Measurements from ENCODE around the gene KAZALD1. TPM values are rescaled to one million over a fixed set of nuclear protein-coding genes. Genes with fewer than 3 reads are reported as not detected.

Gene KAZALD1
- total and polyA plus RNA-seq, 2 donors (not counting 1 experiment from before 2014, with no cell fraction given), result 0.34 to 0.37 TPM

DNA sequence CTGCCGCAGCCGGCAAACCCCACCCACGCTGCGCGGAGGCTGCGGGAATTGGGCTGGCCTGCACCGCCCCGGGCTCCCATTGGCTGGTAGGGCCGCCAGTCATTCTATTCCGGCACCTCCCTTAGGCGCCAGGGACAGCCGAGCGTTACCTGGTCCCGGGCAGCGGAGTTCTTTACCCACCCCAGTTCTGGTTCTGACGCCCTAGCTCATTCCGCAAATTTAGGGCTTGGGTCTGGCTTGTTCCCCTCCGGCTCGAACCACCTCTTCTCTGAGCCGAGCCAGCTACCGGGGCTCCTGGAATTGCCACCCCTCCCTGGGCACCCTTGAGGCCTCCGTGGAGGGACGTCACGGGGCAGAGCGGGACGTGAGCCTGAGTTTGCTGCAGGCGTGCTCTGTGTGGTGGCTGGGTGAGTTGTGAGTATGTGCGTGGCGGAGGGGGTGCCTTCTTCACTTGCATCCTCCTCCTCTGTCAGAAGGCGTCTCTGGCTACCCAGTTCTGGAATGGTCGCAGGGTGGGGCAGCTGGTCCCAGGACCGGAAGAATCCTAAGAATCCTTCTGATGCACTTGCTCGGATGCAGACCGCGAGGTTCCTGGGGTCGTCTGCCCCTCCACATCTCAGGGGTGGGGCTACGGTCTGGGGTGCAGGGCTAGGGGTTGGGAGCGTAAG, 30.5 kb upstream of the KAZALD1 start, which contains the start of the genes PDZD7 and SFXN3:
Gene PDZD7 (minus strand): TSS at position 2 of the 668 bp plus-strand sequence. CDS start 910 bp downstream, outside the sequence.
Gene SFXN3 (plus strand): TSS at position 107 of the 668 bp plus-strand sequence. CDS start 3,461 bp downstream, outside the sequence.
- ChIA-PET POLR2A (interaction anchor here (0.7 to 2.1 kb wide), 7 partner anchors 11 to 43 kb away, joined by 3 to 13 read pairs (median 6); partner anchors contain the start of gene KAZALD1), CTCF (interaction anchor here (0.8 to 6.4 kb wide), 12 partner anchors 10 to 111 kb away, joined by 3 to 72 read pairs (median 7); partner anchors contain the start of gene KAZALD1)
- peaks cover 19% of the 10 kb centered on the region for H3K4me1 Mint-ChIP-seq
- H3K36me3 ChIP-seq (replicated peaks in 1 of 2; ENCODE audit: control extremely low read depth in 1 of 2, control insufficient read depth in 1 of 2, extremely low read depth in 1 of 2, insufficient read depth in 2 of 2, low read length in 1 of 2), result no peaks in the 10 kb centered on the region
- H3K27me3 Mint-ChIP-seq, result peaks cover 15% of the 10 kb centered on the region
- no peaks in the 10 kb centered on the region for H3K9me3 Mint-ChIP-seq (ENCODE audit: insufficient read depth)
- H3K9ac ChIP-seq (ENCODE audit: low read length), result peak within 1 kb of the TSS; percentile 78
- peaks cover 14 to 26% of the 10 kb centered on the region in 2 donors for H3K4me1 ChIP-seq (ENCODE audit: control insufficient read depth in 2 of 2, insufficient read depth in 2 of 2, low read length in 2 of 2)
- peak within 1 kb of the TSS; percentile 26 to 96 (median 79) for H3K4me3 ChIP-seq (ENCODE audit: control extremely low read depth in 1 of 5, extremely low read depth in 1 of 5, insufficient read depth in 1 of 5, low read depth in 2 of 5, low read length in 4 of 5)
- peak within 1 kb of the TSS; percentile 63 to 65 for H3K27ac ChIP-seq (ENCODE audit: low read length in 2 of 2)
- TF ChIP-seq, protein P1, sequence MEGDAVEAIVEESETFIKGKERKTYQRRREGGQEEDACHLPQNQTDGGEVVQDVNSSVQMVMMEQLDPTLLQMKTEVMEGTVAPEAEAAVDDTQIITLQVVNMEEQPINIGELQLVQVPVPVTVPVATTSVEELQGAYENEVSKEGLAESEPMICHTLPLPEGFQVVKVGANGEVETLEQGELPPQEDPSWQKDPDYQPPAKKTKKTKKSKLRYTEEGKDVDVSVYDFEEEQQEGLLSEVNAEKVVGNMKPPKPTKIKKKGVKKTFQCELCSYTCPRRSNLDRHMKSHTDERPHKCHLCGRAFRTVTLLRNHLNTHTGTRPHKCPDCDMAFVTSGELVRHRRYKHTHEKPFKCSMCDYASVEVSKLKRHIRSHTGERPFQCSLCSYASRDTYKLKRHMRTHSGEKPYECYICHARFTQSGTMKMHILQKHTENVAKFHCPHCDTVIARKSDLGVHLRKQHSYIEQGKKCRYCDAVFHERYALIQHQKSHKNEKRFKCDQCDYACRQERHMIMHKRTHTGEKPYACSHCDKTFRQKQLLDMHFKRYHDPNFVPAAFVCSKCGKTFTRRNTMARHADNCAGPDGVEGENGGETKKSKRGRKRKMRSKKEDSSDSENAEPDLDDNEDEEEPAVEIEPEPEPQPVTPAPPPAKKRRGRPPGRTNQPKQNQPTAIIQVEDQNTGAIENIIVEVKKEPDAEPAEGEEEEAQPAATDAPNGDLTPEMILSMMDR (IDR thresholded peaks at IDR 0.05), result no peak
- no peak for TF ChIP-seq EZH2 (IDR thresholded peaks at IDR 0.05; ENCODE audit: borderline replicate concordance, insufficient read depth, low read depth, low read length, poor library complexity, severe bottlenecking)
- peak within 1 kb of the TSS; percentile 88 for H3K4me3 Mint-ChIP-seq
- peak within 1 kb of the TSS; percentile 90 for H3K27ac Mint-ChIP-seq
- peak within 1 kb of the TSS; percentile 92 for H3K4me2 ChIP-seq (replicated peaks; ENCODE audit: low read depth, low read length, poor library complexity, severe bottlenecking)
- peak; percentile 89 for ATAC-seq (ENCODE audit: low read depth)
- peaks cover 0 to 29% (median 13%) of the 10 kb centered on the region in 4 experiments for H3K27me3 ChIP-seq (replicated peaks in 1 of 4; ENCODE audit: control extremely low read depth in 1 of 4, control insufficient read depth in 3 of 4, insufficient read depth in 4 of 4, low read length in 3 of 4)
- intact Hi-C loops (cut with micrococcal nuclease), result loop anchor here (1.0 to 2.0 kb wide), 2 partner anchors 18 to 32 kb away; partner anchors contain the start of gene LZTS2
- peaks cover 0 to 2% (median 0%) of the 10 kb centered on the region in 3 donors for H3K9me3 ChIP-seq (ENCODE audit: control extremely low read depth in 1 of 3, control insufficient read depth in 2 of 3, insufficient read depth in 1 of 3, low read length in 2 of 3)
- H3K79me2 ChIP-seq (ENCODE audit: control insufficient read depth, insufficient read depth, low read length), result no peaks in the 10 kb centered on the region
- peak; percentile 95 for DNase-seq
- H2AFZ ChIP-seq (ENCODE audit: insufficient read depth, low read depth, low read length, poor library complexity, severe bottlenecking), result peak within 1 kb of the TSS; percentile 77
- H4K20me1 ChIP-seq (ENCODE audit: control insufficient read depth, insufficient read depth, low read length, poor library complexity, severe bottlenecking), result peaks cover 4% of the 10 kb centered on the region
- under 1% methylated on average over 32 of the region's 38 CpGs for WGBS (ENCODE audit: insufficient coverage)

Data from B cell (primary cell).